ENCODE measurements around the gene RAG1.

GRCh38 chr11:36598051-36598450 lies 30.2 kb downstream of the RAG1 start, which contains the start of gene RAG2:
- TF ChIP-seq CTCF (IDR thresholded peaks at IDR 0.05; ENCODE audit: low read length) (no peak), EZH2 (IDR thresholded peaks at IDR 0.05; ENCODE audit: borderline replicate concordance, low read length) (no peak)

All from OCI-LY1 (cell line).